Endothelial cell of umbilical vein (primary cell): Measurements from ENCODE around the gene OTUD1. TPM values are rescaled to one million over a fixed set of nuclear protein-coding genes. Genes with fewer than 3 reads are reported as not detected.

ENCODE experiments used
- BruUV-seq: library from RNA; stranded (reverse); fragments of 400-500 nt; replicated peaks from 2 replicates; lab custom pipeline; 2021; lab: Mats Ljungman, UMichigan
- CTCF ChIA-PET: fragments of 300-600, 350-600 bp; sonication (Branson Sonifier 250); formaldehyde crosslinking; loops from one replicate; lab custom pipeline; 2021; ENCODE audit warnings: antibody characterized with exemption, inconsistent platforms; lab: Charles Lee
- POLR2A ChIA-PET: fragments of 300-600, 350-600 bp; sonication (Branson Sonifier 250); formaldehyde crosslinking; loops from one replicate; lab custom pipeline; 2021; ENCODE audit warnings: antibody characterized with exemption, inconsistent platforms; lab: Charles Lee
- DNase-seq: peaks from one replicate; pipeline ENCODE4 v3.0.0-alpha.2; 2011; ENCODE audit warnings: low read depth, low spot score
- FAIRE-seq: peaks from 2 replicates; lab custom pipeline; 2011; peaks lifted over from hg19 to GRCh38; lab: Jason Lieb, UNC
- H2AFZ ChIP-seq: 2 replicates; pipeline ENCODE4 v1.6.0; 2012; ENCODE audit warnings: low read depth, low read length, control low read depth, inconsistent platforms
- H3K27ac ChIP-seq: 2 replicates; pipeline ENCODE4 v1.5.1; 2011; ENCODE audit warnings: low read depth, mild to moderate bottlenecking, control low read depth, low read length, moderate library complexity; ENCODE audit not compliant: insufficient read depth
- H3K27me3 ChIP-seq, 2 experiments: 2 replicates each; pipeline versions ENCODE4 v1.6.0 to v1.6.1; 2011; ENCODE audit warnings: low read length in 2 of 2, mixed read lengths in 1 of 2; ENCODE audit not compliant: control insufficient read depth in 2 of 2, insufficient read depth in 2 of 2
- H3K36me3 ChIP-seq, 2 experiments: 2 replicates in 1 of 2; 3 replicates in 1 of 2; pipeline ENCODE4 v1.5.1; 2011; ENCODE audit warnings: low read length in 2 of 2, mild to moderate bottlenecking in 1 of 2, moderate library complexity in 1 of 2; ENCODE audit not compliant: control insufficient read depth in 2 of 2, insufficient read depth in 2 of 2; ENCODE audit errors: extremely low read depth in 1 of 2
- H3K4me1 ChIP-seq: 3 replicates; pipeline ENCODE4 v1.5.1; 2011; ENCODE audit warnings: mild to moderate bottlenecking, low read length; ENCODE audit not compliant: control insufficient read depth, insufficient read depth; ENCODE audit errors: extremely low read depth
- H3K4me2 ChIP-seq: 2 replicates; pipeline ENCODE4 v1.6.1; 2011; ENCODE audit warnings: low read length, control low read depth, mixed read lengths; ENCODE audit not compliant: insufficient read depth
- H3K4me3 ChIP-seq, 3 experiments: fragments of 200-600 bp in 1 of 3; sonication (generic), shearing (Covaris generic) in 1 of 3; replicated peaks in 1 of 3; 2 replicates each; pipeline ENCODE4 v1.5.1; 2011 to 2016; ENCODE audit warnings: control low read depth in 3 of 3, low read length in 3 of 3, mild to moderate bottlenecking in 2 of 3, inconsistent platforms in 1 of 3, low read depth in 1 of 3, moderate library complexity in 1 of 3; ENCODE audit not compliant: insufficient read depth in 1 of 3
- H3K79me2 ChIP-seq: 2 replicates; pipeline ENCODE4 v1.6.0; 2012; ENCODE audit warnings: low read length, inconsistent platforms; ENCODE audit not compliant: control insufficient read depth, insufficient read depth
- H3K9ac ChIP-seq: replicated peaks from 2 replicates; pipeline ENCODE3; 2011; ENCODE audit warnings: low read length, control low read depth; ENCODE audit not compliant: insufficient read depth; ENCODE audit errors: extremely low read depth
- H3K9me1 ChIP-seq: replicated peaks from 3 replicates; pipeline ENCODE4 v1.6.0; 2011; ENCODE audit warnings: mild to moderate bottlenecking, low read length; ENCODE audit not compliant: control insufficient read depth, insufficient read depth; ENCODE audit errors: extremely low read depth
- H3K9me3 ChIP-seq: replicated peaks from 2 replicates; pipeline ENCODE4 v1.5.1; 2012; ENCODE audit warnings: low read length, inconsistent platforms; ENCODE audit not compliant: control insufficient read depth, insufficient read depth
- H4K20me1 ChIP-seq: replicated peaks from 2 replicates; pipeline ENCODE3; 2011; ENCODE audit warnings: mild to moderate bottlenecking, low read length; ENCODE audit not compliant: control insufficient read depth, insufficient read depth; ENCODE audit errors: extremely low read depth
- CTCF ChIP-seq, 2 donors: IDR thresholded peaks; 1 replicate in 1 of 2; 2 replicates in 1 of 2; pipeline ENCODE4 v1.5.1; 2011; ENCODE audit warnings: low read length in 2 of 2, mild to moderate bottlenecking in 2 of 2, moderate library complexity in 2 of 2, control low read depth in 1 of 2, inconsistent platforms in 1 of 2, low read depth in 1 of 2; ENCODE audit not compliant: insufficient read depth in 1 of 2; ENCODE audit errors: extremely low read depth in 1 of 2
- EZH2 ChIP-seq: IDR thresholded peaks from 2 replicates; pipeline ENCODE4 v1.6.1; 2012; ENCODE audit warnings: borderline replicate concordance, low read depth, mild to moderate bottlenecking, moderate library complexity, low read length, inconsistent platforms; ENCODE audit not compliant: severe bottlenecking
- FOS ChIP-seq: IDR thresholded peaks from 2 replicates; pipeline ENCODE4 v1.6.1; 2011; ENCODE audit warnings: mild to moderate bottlenecking, low read length, moderate library complexity, borderline replicate concordance; ENCODE audit not compliant: insufficient read depth
- GATA2 ChIP-seq: IDR thresholded peaks from 2 replicates; pipeline ENCODE4 v1.7.0; 2011; ENCODE audit warnings: low read depth, mild to moderate bottlenecking, moderate library complexity, mixed read lengths, low read length; ENCODE audit not compliant: insufficient read length, insufficient read depth
- JUN ChIP-seq: IDR thresholded peaks from 2 replicates; pipeline ENCODE4 v1.6.1; 2011; ENCODE audit warnings: borderline replicate concordance, low read depth; ENCODE audit not compliant: insufficient read length, insufficient read depth
- MAX ChIP-seq: IDR thresholded peaks from 2 replicates; pipeline ENCODE4 v1.6.1; 2011; ENCODE audit not compliant: insufficient read depth, insufficient read length
- MYC ChIP-seq: IDR thresholded peaks from one replicate; pipeline ENCODE4 v1.6.1; 2011; ENCODE audit warnings: mild to moderate bottlenecking, low read depth, low read length
- POLR2A ChIP-seq: IDR thresholded peaks from 2 replicates; pipeline ENCODE4 v1.6.1; 2012; ENCODE audit warnings: low read depth, mild to moderate bottlenecking, control low read depth, low read length
- POLR2AphosphoS5 ChIP-seq: IDR thresholded peaks from 2 replicates; pipeline ENCODE4 v1.6.1; 2012; ENCODE audit warnings: low read depth, mild to moderate bottlenecking, control low read depth, low read length, moderate library complexity; ENCODE audit not compliant: insufficient read depth
- dilution Hi-C: fragments of 300-500 bp; cut with MboI; formaldehyde crosslinking; loops from one replicate; pipeline ENCODE4 v1.15.0; 2019; ENCODE audit warnings: low sequenced_read_pairs; ENCODE audit not compliant: extremely low pct_ligation_motif_present
- intact Hi-C: fragments of 100-400 bp; cut with micrococcal nuclease; formaldehyde crosslinking; loops from one replicate; pipeline ENCODE4 v1.10.0; 2022
- polyA plus RNA-seq, 4 experiments: library from polyadenylated mRNA; depleted of rRNA in 3 of 4; stranded (reverse) in 3 of 4; unstranded in 1 of 4; fragments of >200 nt; gene quantifications; 2 replicates each; pipeline versions ENCODE4 v1.2.1 to v1.2.3, GENCODE V29; 2011 to 2012; ENCODE audit warnings: missing spikeins in 1 of 4
- total RNA-seq: library from RNA; stranded (reverse); gene quantifications from 2 replicates; pipeline ENCODE4 v1.2.3, GENCODE V29; 2021

Gene OTUD1
- total and polyA plus RNA-seq, 2 donors (not counting 3 experiments of a cell fraction or from before 2014, with no cell fraction given) = 2.2 to 4.8 TPM

- H3K9me3 ChIP-seq = no peaks in the 10 kb centered on the region
- H3K27me3 ChIP-seq = no peaks in the 10 kb centered on the region
- H4K20me1 ChIP-seq = no peaks in the 10 kb centered on the region
- FAIRE-seq (no peak), DNase-seq (no peak)
- no peak overlapping the region for H3K9ac ChIP-seq
- no peak overlapping the region for H3K27ac ChIP-seq
- no peaks in the 10 kb centered on the region for H3K36me3 ChIP-seq
- no peaks in the 10 kb centered on the region for H3K9me1 ChIP-seq
- no peaks in the 10 kb centered on the region for H3K4me1 ChIP-seq
- CTCF ChIA-PET = no interaction called here
- H3K4me2 ChIP-seq = no peak overlapping the region
- TF ChIP-seq GATA2 = no peak
- TF ChIP-seq CTCF (IDR thresholded peaks at IDR 0.05; ENCODE audit: extremely low read depth in 1 of 2, insufficient read depth in 1 of 2, low read depth in 1 of 2, low read length in 2 of 2) = no peak
- TF ChIP-seq POLR2A = no peak
- no peak for TF ChIP-seq EZH2
- H2AFZ ChIP-seq = no peak overlapping the region
- no peaks in the 10 kb centered on the region for H3K79me2 ChIP-seq
- POLR2A ChIA-PET = no interaction called here
- dilution Hi-C loops (no loop called here), intact Hi-C loops (no loop called here)
- H3K4me3 ChIP-seq = no peak overlapping the region
- BruUV-seq = no TSS peak
Measured at GRCh38 chr10:23433701-23434100, 5.2 kb upstream of the OTUD1 start.

GRCh38 chr10:23435378-23435777 lies 3.5 kb upstream of the OTUD1 start:
- no peak overlapping the region for H3K9ac ChIP-seq
- dilution Hi-C loops = no loop called here
- intact Hi-C loops = no loop called here
- no TSS peak for BruUV-seq
- H3K4me3 ChIP-seq = no peak overlapping the region
- no peaks in the 10 kb centered on the region for H3K36me3 ChIP-seq
- POLR2A ChIA-PET = no interaction called here
- H3K79me2 ChIP-seq = no peaks in the 10 kb centered on the region
- H2AFZ ChIP-seq = no peak overlapping the region
- TF ChIP-seq GATA2 (no peak), POLR2A (no peak), POLR2AphosphoS5 (no peak), FOS (no peak), EZH2 (no peak), CTCF (IDR thresholded peaks at IDR 0.05; ENCODE audit: extremely low read depth in 1 of 2, insufficient read depth in 1 of 2, low read depth in 1 of 2, low read length in 2 of 2) (no peak), JUN (no peak), MYC (no peak), MAX (no peak)
- DNase-seq (no peak), FAIRE-seq (no peak)
- H3K27ac ChIP-seq = no peak overlapping the region
- no peaks in the 10 kb centered on the region for H3K9me3 ChIP-seq
- no peaks in the 10 kb centered on the region for H3K27me3 ChIP-seq
- CTCF ChIA-PET = interaction anchor here (1.1 kb wide), 1 partner anchor 120 kb away, joined by 4 read pairs; no protein-coding TSS in a partner anchor
- H3K4me1 ChIP-seq = peaks cover 2% of the 10 kb centered on the region
- no peak overlapping the region for H3K4me2 ChIP-seq
- H4K20me1 ChIP-seq = no peaks in the 10 kb centered on the region
- no peaks in the 10 kb centered on the region for H3K9me1 ChIP-seq
